H1 (cell line): ENCODE measurements around the gene ZNF33B. TPM values are rescaled to one million over a fixed set of nuclear protein-coding genes. Genes with fewer than 3 reads are reported as not detected.

Experiments
- CHD7 ChIP-seq: fragments of 300-600 bp; sonication (generic); IDR thresholded peaks from 2 replicates; pipeline ENCODE4 v1.7.1; 2012; ENCODE audit warnings: low read length, moderate library complexity, mild to moderate bottlenecking, inconsistent platforms; ENCODE audit not compliant: insufficient replicate concordance
- KDM5A ChIP-seq: fragments of 200-600 bp; IDR thresholded peaks from 2 replicates; pipeline ENCODE4 v1.7.1; 2012; ENCODE audit warnings: mild to moderate bottlenecking, low read length, inconsistent platforms, mixed read lengths
- SP2 ChIP-seq: IDR thresholded peaks from 2 replicates; pipeline ENCODE4 v1.6.1; 2012; ENCODE audit warnings: mild to moderate bottlenecking, low read length, inconsistent platforms
- SUZ12 ChIP-seq: fragments of 200-600 bp; sonication (generic); IDR thresholded peaks from 2 replicates; pipeline ENCODE4 v1.6.1; 2012; ENCODE audit warnings: mild to moderate bottlenecking, inconsistent platforms, low read length, moderate library complexity, mixed read lengths
- TCF12 ChIP-seq: IDR thresholded peaks from 2 replicates; pipeline ENCODE4 v1.6.1; 2011; ENCODE audit warnings: low read depth, mild to moderate bottlenecking, low read length
- polyA plus RNA-seq, 7 experiments: library from polyadenylated mRNA; depleted of rRNA in 3 of 7; stranded (reverse) in 5 of 7; unstranded in 2 of 7; fragments of >200 nt in 5 of 7; fragments of 200-250 nt in 2 of 7; gene quantifications; 1 replicate in 5 of 7; 2 replicates in 1 of 7; 4 replicates in 1 of 7; pipeline versions ENCODE4 v1.2.1 to v1.2.3, GENCODE V29; 2011 to 2013; ENCODE audit warnings: missing spikeins in 2 of 7, mixed read lengths in 2 of 7
- total RNA-seq: library from RNA; stranded (reverse); fragmentation: NEBNext Ultra II Directional; extraction: Animal tissue kit (Norgen Biotek cat#: 25700); gene quantifications from 2 replicates; pipeline ENCODE4 v1.2.1, GENCODE V29; 2021

ZNF33B gene
- total and polyA plus RNA-seq, 2 of the 8 experiments (the other 6 are each of a cell fraction or from before 2014, with no cell fraction given): 10.7 to 33.4 TPM

DNA sequence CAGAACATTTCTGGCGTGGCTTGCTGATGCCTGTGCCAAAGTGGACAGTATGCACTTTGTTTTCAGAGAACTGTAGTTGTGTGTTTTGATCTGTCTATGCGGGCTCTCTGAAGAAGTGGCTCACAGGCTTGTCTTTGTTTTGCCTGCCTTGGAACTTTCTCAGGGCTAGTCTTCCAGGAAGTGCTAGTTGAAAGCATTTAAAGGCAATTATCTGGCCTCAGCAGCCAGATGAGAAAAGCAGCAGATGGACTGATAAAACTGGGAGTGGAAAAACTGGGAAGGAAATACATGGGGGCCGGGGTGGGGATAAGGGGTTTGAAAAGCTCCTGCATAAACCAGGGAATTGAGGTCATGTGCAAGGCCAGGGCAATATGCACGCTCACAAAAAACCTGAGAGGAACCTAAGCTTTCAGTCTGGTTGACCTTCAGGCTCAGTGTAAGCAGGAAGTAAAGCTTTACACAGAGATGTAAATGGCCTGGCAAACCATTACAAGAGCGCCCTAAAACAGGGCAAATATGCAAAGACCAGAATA lies 94.5 kb downstream of the ZNF33B start (continued):
- TF ChIP-seq KDM5A: no peak
- TF ChIP-seq TCF12: no peak
- TF ChIP-seq CHD7: no peak
- no peak for TF ChIP-seq SUZ12
- TF ChIP-seq SP2: no peak
